ENCODE measurements around the gene OXNAD1. TPM values are rescaled to one million over a fixed set of nuclear protein-coding genes. Genes with fewer than 3 reads are reported as not detected.
A peak's percentile ranks its signal among the peaks of the same experiment; 100 is the strongest.

OXNAD1 gene
- total and polyA plus RNA-seq, 2 of the 13 experiments (the other 11 are each of a cell fraction or from before 2014, with no cell fraction given) = 9.9 to 18.8 TPM

DNA sequence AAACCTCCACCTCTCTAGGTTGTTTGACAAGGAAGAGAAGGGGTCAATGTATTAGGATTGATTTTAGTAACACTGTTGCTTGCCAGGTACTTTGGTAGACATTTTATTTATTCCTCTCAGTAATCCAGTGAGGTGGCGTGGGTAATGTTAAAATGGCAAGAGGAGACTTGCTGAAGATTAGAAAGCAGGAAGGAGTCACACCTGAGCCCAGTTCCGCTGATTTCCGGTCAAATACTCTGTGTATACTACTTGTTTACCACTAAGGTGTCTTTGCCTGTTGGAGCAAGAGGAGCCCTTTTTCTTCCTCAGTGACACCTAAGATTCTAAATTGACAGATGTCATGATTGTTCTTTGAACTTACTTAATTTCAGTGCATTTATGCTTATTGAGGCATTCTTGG lies 1.7 kb downstream of the OXNAD1 start:
- intact Hi-C loops (cut with micrococcal nuclease; ENCODE audit: unreplicated experiment) = no loop called here
- Histone ChIP-seq H3K27ac (ENCODE audit: extremely low read length, insufficient read depth, low read length) (no peak overlapping the region), H3K36me3 (replicated peaks in 1 of 2; ENCODE audit: control insufficient read depth in 1 of 2, insufficient read depth in 2 of 2, low read length in 2 of 2) (peaks cover 4 to 38% of the 10 kb centered on the region in 2 experiments), H3K4me2 (ENCODE audit: low read depth, low read length) (peak overlapping the region; percentile 73), H2AFZ (ENCODE audit: low read length) (no peak overlapping the region), H3K79me2 (ENCODE audit: insufficient read depth, low read length) (peaks cover 63% of the 10 kb centered on the region), H3K27me3 (ENCODE audit: control insufficient read depth in 1 of 2, insufficient read depth in 2 of 2, low read length in 2 of 2) (no peaks in the 10 kb centered on the region; a peak in 1 of 5 replicates), H3K9ac (ENCODE audit: insufficient read depth, low read depth, low read length) (peak overlapping the region; percentile 95; the same call in 1 of the 2 replicates), H3K4me1 (ENCODE audit: insufficient read depth, low read length) (peaks cover 36% of the 10 kb centered on the region), H3K9me3 (ENCODE audit: low read length) (no peaks in the 10 kb centered on the region), H3K4me3 (replicated peaks in 1 of 3; ENCODE audit: insufficient read depth in 1 of 3, low read depth in 2 of 3, low read length in 3 of 3) (peak overlapping the region in 2 of 3 experiments; percentile 34 to 43; a peak in 2 of 6 replicates), H4K20me1 (ENCODE audit: insufficient read depth, low read length) (no peaks in the 10 kb centered on the region)
- no TSS peak for BruUV-seq (replicated peaks)
- 89% methylated on average over 3 of the region's 3 CpGs for WGBS (ENCODE audit: low lambda C conversion rate)
- POLR2A ChIA-PET = interaction anchor here (3.2 kb wide), 1 partner anchor 14 kb away, joined by 112 read pairs; no protein-coding TSS in a partner anchor
- in situ Hi-C loops (cut with HindIII; ENCODE audit: extremely low pct_ligation_motif_present, low pct_unique_long_range_greater_than_20kb) = no loop called here
- CTCF ChIA-PET (ENCODE audit: low intra/inter-chr PET ratio, low total read pairs) = no interaction called here
- no peak for FAIRE-seq
- no peak for DNase-seq (ENCODE audit: low spot score)
- ATAC-seq = no peak
- TF ChIP-seq ZNF12 (CRISPR knock-in tag; IDR thresholded peaks at IDR 0.05) (no peak), ZNF710 (CRISPR knock-in tag; IDR thresholded peaks at IDR 0.05; ENCODE audit: borderline replicate concordance) (no peak), MAFG (CRISPR knock-in tag; IDR thresholded peaks at IDR 0.05) (no peak), AHDC1 (CRISPR knock-in tag; IDR thresholded peaks at IDR 0.05; ENCODE audit: borderline replicate concordance) (no peak), SSRP1 (CRISPR knock-in tag; IDR thresholded peaks at IDR 0.05) (no peak), ZNF207 (IDR thresholded peaks at IDR 0.05; ENCODE audit: borderline replicate concordance) (no peak), HNF4A (CRISPR knock-in tag; IDR thresholded peaks at IDR 0.05) (no peak), FOSL2 (CRISPR knock-in tag; IDR thresholded peaks at IDR 0.05) (no peak), CC2D1A (CRISPR knock-in tag; IDR thresholded peaks at IDR 0.05) (no peak), ZNF280B (CRISPR knock-in tag; IDR thresholded peaks at IDR 0.05; ENCODE audit: borderline replicate concordance) (no peak), NKX3-1 (CRISPR knock-in tag; IDR thresholded peaks at IDR 0.05) (no peak), POGZ (CRISPR knock-in tag; IDR thresholded peaks at IDR 0.05) (no peak), MAFF (IDR thresholded peaks at IDR 0.05; ENCODE audit: low read depth, low read length) (no peak), SP5 (CRISPR knock-in tag; IDR thresholded peaks at IDR 0.05; ENCODE audit: borderline replicate concordance, low read depth) (no peak)
- TF ChIP-seq, protein P1, sequence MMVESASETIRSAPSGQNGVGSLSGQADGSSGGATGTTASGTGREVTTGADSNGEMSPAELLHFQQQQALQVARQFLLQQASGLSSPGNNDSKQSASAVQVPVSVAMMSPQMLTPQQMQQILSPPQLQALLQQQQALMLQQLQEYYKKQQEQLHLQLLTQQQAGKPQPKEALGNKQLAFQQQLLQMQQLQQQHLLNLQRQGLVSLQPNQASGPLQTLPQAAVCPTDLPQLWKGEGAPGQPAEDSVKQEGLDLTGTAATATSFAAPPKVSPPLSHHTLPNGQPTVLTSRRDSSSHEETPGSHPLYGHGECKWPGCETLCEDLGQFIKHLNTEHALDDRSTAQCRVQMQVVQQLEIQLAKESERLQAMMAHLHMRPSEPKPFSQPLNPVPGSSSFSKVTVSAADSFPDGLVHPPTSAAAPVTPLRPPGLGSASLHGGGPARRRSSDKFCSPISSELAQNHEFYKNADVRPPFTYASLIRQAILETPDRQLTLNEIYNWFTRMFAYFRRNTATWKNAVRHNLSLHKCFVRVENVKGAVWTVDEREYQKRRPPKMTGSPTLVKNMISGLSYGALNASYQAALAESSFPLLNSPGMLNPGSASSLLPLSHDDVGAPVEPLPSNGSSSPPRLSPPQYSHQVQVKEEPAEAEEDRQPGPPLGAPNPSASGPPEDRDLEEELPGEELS (CRISPR knock-in tag; IDR thresholded peaks at IDR 0.05) = no peak

All from HepG2 (cell line).